Subcutaneous preadipocyte (primary cell): ENCODE data around the gene MIER3. TPM values are rescaled to one million over a fixed set of nuclear protein-coding genes. Genes with fewer than 3 reads are reported as not detected.

ENCODE experiments used
- total RNA-seq: library from RNA; depleted of rRNA; stranded (reverse); fragments of >200 nt; gene quantifications from 2 replicates; pipeline ENCODE4 v1.2.3, GENCODE V29; 2012

Gene MIER3, protein sequence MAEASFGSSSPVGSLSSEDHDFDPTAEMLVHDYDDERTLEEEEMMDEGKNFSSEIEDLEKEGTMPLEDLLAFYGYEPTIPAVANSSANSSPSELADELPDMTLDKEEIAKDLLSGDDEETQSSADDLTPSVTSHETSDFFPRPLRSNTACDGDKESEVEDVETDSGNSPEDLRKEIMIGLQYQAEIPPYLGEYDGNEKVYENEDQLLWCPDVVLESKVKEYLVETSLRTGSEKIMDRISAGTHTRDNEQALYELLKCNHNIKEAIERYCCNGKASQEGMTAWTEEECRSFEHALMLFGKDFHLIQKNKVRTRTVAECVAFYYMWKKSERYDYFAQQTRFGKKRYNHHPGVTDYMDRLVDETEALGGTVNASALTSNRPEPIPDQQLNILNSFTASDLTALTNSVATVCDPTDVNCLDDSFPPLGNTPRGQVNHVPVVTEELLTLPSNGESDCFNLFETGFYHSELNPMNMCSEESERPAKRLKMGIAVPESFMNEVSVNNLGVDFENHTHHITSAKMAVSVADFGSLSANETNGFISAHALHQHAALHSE
- 12.9 and 13.9 TPM in 2 replicates for total RNA-seq

DNA sequence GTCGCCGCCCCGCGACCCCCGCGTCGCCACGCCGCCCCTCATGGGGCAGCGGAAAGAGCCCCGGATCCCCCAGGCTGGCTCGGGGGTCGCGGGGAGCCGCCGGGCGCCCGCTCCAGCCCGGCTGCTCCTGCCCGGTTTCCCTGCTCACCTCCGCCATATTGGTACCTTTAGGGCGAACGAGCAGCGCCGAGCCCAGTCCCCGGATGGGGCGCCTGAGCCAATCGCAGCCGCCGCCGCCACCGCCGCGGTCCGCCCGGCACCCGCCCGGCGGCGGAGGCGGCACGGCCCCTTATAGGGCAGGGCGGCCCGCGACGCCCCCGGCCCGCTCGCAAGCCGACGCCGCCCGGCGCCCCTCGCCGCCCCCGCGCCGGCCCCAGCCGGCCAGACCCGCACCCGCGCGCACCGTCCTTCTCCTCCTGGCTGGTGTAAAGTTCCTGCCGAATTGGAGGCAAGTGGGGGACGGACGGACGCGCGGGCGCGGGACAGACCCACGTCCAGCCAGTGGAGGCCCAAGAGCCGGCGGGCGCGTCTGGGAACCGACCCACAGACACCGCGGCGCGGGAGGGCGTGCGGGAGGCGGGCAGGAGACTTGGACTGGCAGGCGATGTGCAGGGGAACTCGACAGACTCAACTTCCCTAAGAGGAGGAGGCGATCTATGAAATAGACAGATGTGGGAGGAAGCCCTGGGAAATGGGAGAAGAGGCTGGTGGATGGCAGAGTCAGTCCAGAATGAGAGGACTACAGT lies at the start of gene MIER3:
Gene MIER3, minus strand, starts transcription at position 178 of the 746 bp plus-strand sequence. Its CDS starts 21 bp downstream, at position 157.

DNA sequence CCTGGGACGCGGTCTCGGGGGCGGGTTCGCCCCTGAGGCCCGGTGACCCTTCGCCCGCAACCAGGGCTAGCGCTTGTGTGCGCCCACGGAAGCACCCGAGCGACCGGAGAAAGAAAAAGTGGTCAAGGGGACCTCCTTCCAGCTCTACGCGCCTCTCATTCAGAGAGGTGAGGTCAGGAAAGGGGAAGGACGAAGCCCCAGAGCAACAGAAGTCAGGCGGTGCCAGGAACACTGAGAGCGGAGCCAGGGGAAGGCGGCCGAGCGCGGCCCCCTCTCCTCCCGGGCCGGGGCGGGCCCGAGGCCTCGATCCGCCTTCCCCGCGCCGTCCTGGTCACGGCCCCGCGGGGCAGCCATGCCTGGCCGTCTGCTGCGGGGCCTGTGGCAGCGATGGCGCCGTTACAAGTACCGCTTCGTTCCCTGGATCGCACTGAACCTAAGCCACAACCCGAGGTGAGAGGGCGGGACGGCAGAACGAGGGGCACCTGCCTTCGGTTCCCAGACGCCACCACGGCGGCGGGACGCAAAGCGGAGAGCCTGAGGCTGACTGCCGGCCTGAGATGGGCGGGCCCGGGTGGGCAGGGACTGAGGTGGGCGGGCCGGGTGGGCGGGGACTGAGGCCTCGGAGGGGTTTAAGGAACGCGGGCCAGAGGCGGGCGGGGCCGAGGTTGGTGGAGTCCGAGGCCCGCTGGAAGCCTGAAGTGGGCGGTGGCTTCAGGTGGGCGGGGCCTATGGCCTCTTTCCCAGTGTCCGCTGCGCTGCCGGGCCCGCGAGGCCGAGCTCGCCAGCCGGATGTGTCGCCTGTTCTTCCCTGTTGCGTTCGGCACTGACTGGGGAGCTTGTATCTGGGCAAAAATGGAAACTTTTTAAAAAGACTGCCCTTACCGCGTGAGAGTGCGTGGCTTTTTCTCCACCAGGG lies 42.4 kb downstream of the MIER3 start, which contains the start of gene SETD9:
Gene SETD9, plus strand, starts transcription at position 303 of the 916 bp plus-strand sequence. Its CDS starts 50 bp downstream, at position 353.

Other genes starting within 250 kb of the MIER3 start
- gene MAP3K1, start 136.6 kb downstream of the MIER3 start, total RNA-seq, result 4.0 and 8.4 TPM in 2 replicates
- gene SETD9, start 42.5 kb downstream of the MIER3 start, total RNA-seq, result 6.6 and 13.3 TPM in 2 replicates
- 41.9 and 54.7 TPM in 2 replicates for gene GPBP1, start 221.9 kb upstream of the MIER3 start, total RNA-seq